ENCODE data around the gene FOXN3. TPM values are rescaled to one million over a fixed set of nuclear protein-coding genes. Genes with fewer than 3 reads are reported as not detected.
"Not testable (repeated sequence)": the region's sequence is repeated elsewhere in the genome, so short reads cannot be mapped to it uniquely, and the experiment has no call there.

The FOXN3 gene
- total and polyA plus RNA-seq, 10 of the 15 experiments (the other 5 are each of a cell fraction or from before 2014, with no cell fraction given): 4.5 to 68.9 (median 29.7) TPM

GRCh38 chr14:89155491-89155890 lies 261.5 kb downstream of the FOXN3 start (continued):
- TF ChIP-seq TBL1XR1 (IDR thresholded peaks at IDR 0.05; ENCODE audit: low read depth, low read length) (no peak), IKZF2 (IDR thresholded peaks at IDR 0.05) (no peak), BHLHE40 (IDR thresholded peaks at IDR 0.05; ENCODE audit: borderline replicate concordance in 1 of 2, low read depth in 2 of 2, low read length in 1 of 2) (no peak)

GRCh38 chr14:89151693-89152092 lies 265.3 kb downstream of the FOXN3 start:
- H3K79me2 ChIP-seq (ENCODE audit: control insufficient read depth, insufficient read depth, low read length); H2AFZ ChIP-seq (ENCODE audit: control insufficient read depth, low read depth, low read length); H3K4me1 ChIP-seq (ENCODE audit: control insufficient read depth, insufficient read depth, low read length); H3K27ac ChIP-seq (ENCODE audit: control insufficient read depth, insufficient read depth); POLR2A ChIA-PET; RAD21 ChIA-PET (ENCODE audit: unreplicated experiment); DNase-seq (ENCODE audit: low read depth, low spot score); FAIRE-seq; SMC1A ChIA-PET (ENCODE audit: uncharacterized antibody, unreplicated experiment); H3K9ac ChIP-seq (ENCODE audit: control insufficient read depth, insufficient read depth, low read length); ATAC-seq; CTCF ChIA-PET; H3K9me3 ChIP-seq (replicated peaks; ENCODE audit: control insufficient read depth, insufficient read depth, low read length); H3K4me2 ChIP-seq (ENCODE audit: control insufficient read depth, insufficient read depth); H3K27me3 ChIP-seq (replicated peaks in 1 of 2; ENCODE audit: control insufficient read depth in 2 of 2, insufficient read depth in 2 of 2, low read length in 1 of 2); BruUV-seq (replicated peaks); H3K36me3 ChIP-seq (ENCODE audit: control insufficient read depth in 2 of 2, insufficient read depth in 2 of 2, low read length in 1 of 2); in situ Hi-C loops (cut with MboI); intact Hi-C loops (cut with micrococcal nuclease; ENCODE audit: unreplicated experiment); H3K4me3 ChIP-seq; H4K20me1 ChIP-seq (ENCODE audit: control insufficient read depth, insufficient read depth): not testable (repeated sequence)
- 63% methylated on average over 2 of the region's 2 CpGs for WGBS (ENCODE audit: insufficient coverage, insufficient replicate concordance, low lambda C conversion rate, missing lambda C conversion rate)

- Histone ChIP-seq H3K27ac (ENCODE audit: control insufficient read depth, insufficient read depth) (no peak overlapping the region), H3K4me2 (ENCODE audit: control insufficient read depth, insufficient read depth) (no peak overlapping the region), H3K79me2 (ENCODE audit: control insufficient read depth, insufficient read depth, low read length) (no peaks in the 10 kb centered on the region), H3K4me3 (no peak overlapping the region), H2AFZ (ENCODE audit: control insufficient read depth, low read depth, low read length) (no peak overlapping the region), H3K4me1 (ENCODE audit: control insufficient read depth, insufficient read depth, low read length) (no peaks in the 10 kb centered on the region), H3K27me3 (replicated peaks in 1 of 2; ENCODE audit: control insufficient read depth in 2 of 2, insufficient read depth in 2 of 2, low read length in 1 of 2) (no peaks in the 10 kb centered on the region), H3K9ac (ENCODE audit: control insufficient read depth, insufficient read depth, low read length) (no peak overlapping the region), H4K20me1 (ENCODE audit: control insufficient read depth, insufficient read depth) (no peaks in the 10 kb centered on the region), H3K36me3 (ENCODE audit: control insufficient read depth in 2 of 2, insufficient read depth in 2 of 2, low read length in 1 of 2) (no peaks in the 10 kb centered on the region), H3K9me3 (replicated peaks; ENCODE audit: control insufficient read depth, insufficient read depth, low read length) (no peaks in the 10 kb centered on the region)
- intact Hi-C loops (cut with micrococcal nuclease; ENCODE audit: unreplicated experiment): no loop called here
- RAD21 ChIA-PET (ENCODE audit: unreplicated experiment): no interaction called here
- CTCF ChIA-PET: no interaction called here
- FAIRE-seq (no peak), ATAC-seq (no peak), DNase-seq (ENCODE audit: low read depth, low spot score) (no peak)
- in situ Hi-C loops (cut with MboI): no loop called here
- POLR2A ChIA-PET: no interaction called here
- BruUV-seq (replicated peaks): no TSS peak
- SMC1A ChIA-PET (ENCODE audit: uncharacterized antibody, unreplicated experiment): no interaction called here
- WGBS (ENCODE audit: insufficient coverage, insufficient replicate concordance, low lambda C conversion rate, missing lambda C conversion rate): 54% methylated on average over 7 of the region's 7 CpGs
- TF ChIP-seq CBFB (IDR thresholded peaks at IDR 0.05; ENCODE audit: low read depth) (no peak), NR2F1 (conservative IDR thresholded peaks at IDR 0.05) (no peak), KAT2A (conservative IDR thresholded peaks at IDR 0.05; ENCODE audit: control insufficient read depth, low read depth, low read length) (no peak), JUND (IDR thresholded peaks at IDR 0.05; ENCODE audit: low read depth, low read length) (no peak), ETV6 (conservative IDR thresholded peaks at IDR 0.05 in 1 of 2, IDR thresholded peaks at IDR 0.05 in 1 of 2; ENCODE audit: borderline replicate concordance in 1 of 2, low read depth in 1 of 2) (no peak), TCF12 (IDR thresholded peaks at IDR 0.05; ENCODE audit: low read depth, low read length) (no peak), HDAC2 (IDR thresholded peaks at IDR 0.05) (no peak), ZNF592 (IDR thresholded peaks at IDR 0.05) (no peak), IKZF2 (IDR thresholded peaks at IDR 0.05) (no peak), ZNF384 (IDR thresholded peaks at IDR 0.05; ENCODE audit: borderline replicate concordance, low read depth, low read length) (no peak), CBX5 (IDR thresholded peaks at IDR 0.05; ENCODE audit: low read depth) (no peak), NFIC (IDR thresholded peaks at IDR 0.05; ENCODE audit: low read depth, low read length) (no peak)
These were observed 270.8 kb downstream of the FOXN3 start for GRCh38 chr14:89146274-89146673.
